Ectodermal cell (in vitro differentiated cells): ENCODE results near the gene C1orf94.

Source experiments
- H3K27ac ChIP-seq: 2 replicates; pipeline ENCODE4 v1.7.0; 2013; ENCODE audit warnings: mild to moderate bottlenecking, low read depth, low read length; ENCODE audit not compliant: insufficient read depth, poor library complexity, severe bottlenecking
- H3K27me3 ChIP-seq: 2 replicates; pipeline ENCODE4 v1.7.0; 2013; ENCODE audit warnings: mild to moderate bottlenecking, low read length; ENCODE audit not compliant: insufficient read depth, control insufficient read depth, poor library complexity, severe bottlenecking
- H3K36me3 ChIP-seq: one replicate; pipeline ENCODE4 v1.7.0; 2013; ENCODE audit warnings: low read length; ENCODE audit not compliant: control insufficient read depth, insufficient read depth
- H3K4me1 ChIP-seq: one replicate; pipeline ENCODE4 v1.7.0; 2013; ENCODE audit warnings: low read length; ENCODE audit not compliant: control insufficient read depth, insufficient read depth
- H3K4me3 ChIP-seq: 2 replicates; pipeline ENCODE4 v1.7.0; 2013; ENCODE audit warnings: low read depth, low read length, control low read depth; ENCODE audit not compliant: insufficient read depth
- H3K9me3 ChIP-seq: 2 replicates; pipeline ENCODE4 v1.7.0; 2013; ENCODE audit warnings: mild to moderate bottlenecking, low read length, moderate library complexity; ENCODE audit not compliant: control insufficient read depth
- WGBS, 2 experiments: methylation state at CpG; one replicate each; pipeline ENCODE4 v1.1.7; 2013; ENCODE audit warnings: missing lambda C conversion rate in 2 of 2; 5-methylcytosine and 5-hydroxymethylcytosine counted together

The C1orf94 gene

DNA sequence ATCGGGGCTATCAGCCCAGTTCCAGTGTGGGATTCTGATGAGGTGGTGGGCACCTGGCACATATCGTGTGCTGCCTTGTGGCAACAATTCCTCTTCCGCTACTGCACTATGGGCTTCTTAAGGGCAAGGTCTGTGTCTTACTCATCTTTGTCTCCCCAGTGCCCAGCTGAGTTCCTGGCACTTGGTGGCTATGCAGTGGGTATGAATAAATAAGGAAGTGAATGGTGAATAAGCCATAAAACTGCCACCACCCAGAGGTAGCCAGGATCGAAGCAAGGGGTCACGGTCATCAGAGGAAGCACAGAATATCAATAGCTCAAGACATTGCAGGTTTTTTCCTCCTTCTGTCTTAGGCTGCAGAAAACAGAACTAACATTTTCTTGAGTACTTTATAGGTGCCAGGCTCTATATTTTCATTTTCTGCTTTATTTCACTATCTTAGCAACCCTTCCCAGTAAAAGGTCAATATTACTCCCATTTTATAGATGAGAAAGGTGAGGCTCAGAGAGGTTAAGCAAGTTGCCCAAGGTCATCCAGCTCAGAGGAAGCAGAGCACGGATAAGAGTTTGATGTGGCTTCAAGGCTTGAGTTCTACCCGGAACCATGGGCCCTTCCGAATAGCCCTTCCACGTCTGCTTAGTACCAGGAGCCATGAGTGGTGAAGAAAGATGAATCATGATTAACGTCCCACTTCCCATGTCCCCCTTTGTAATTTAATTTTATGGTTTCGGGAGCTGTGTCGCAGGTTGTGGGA is 10.2 kb downstream of the C1orf94 start:
- H3K4me3 ChIP-seq = no peak overlapping the region
- no peaks in the 10 kb centered on the region for H3K27me3 ChIP-seq
- H3K4me1 ChIP-seq = no peaks in the 10 kb centered on the region
- no peak overlapping the region for H3K27ac ChIP-seq
- 89 to 90% methylated on average over 12 of the region's 12 CpGs for WGBS, 2 experiments
- H3K36me3 ChIP-seq = no peaks in the 10 kb centered on the region
- H3K9me3 ChIP-seq = no peaks in the 10 kb centered on the region

DNA sequence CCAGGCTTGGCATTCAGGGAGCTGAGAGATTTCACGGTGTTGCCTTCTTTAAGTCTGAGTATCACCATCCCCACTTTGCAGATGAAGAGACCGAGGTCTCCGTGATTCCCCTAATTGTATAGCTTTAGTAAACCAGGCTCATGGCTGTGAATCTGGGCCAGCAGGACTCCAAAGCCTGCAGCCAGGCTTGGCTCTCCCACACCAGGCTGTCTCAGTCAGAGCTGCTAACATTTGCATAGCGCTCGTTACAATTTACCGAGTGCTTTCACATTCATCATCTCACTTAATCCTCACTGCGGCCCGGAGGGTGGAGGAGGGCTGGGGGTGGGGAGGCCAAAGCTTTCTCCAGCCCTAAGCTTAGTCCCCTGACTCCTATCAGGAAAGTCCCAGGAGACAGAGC is 11.7 kb downstream of the C1orf94 start:
- no peaks in the 10 kb centered on the region for H3K27me3 ChIP-seq
- H3K27ac ChIP-seq = no peak overlapping the region
- no peak overlapping the region for H3K4me3 ChIP-seq
- peaks cover 1% of the 10 kb centered on the region for H3K4me1 ChIP-seq
- WGBS, 2 experiments = 3 to 7% methylated on average over 8 of the region's 8 CpGs
- no peaks in the 10 kb centered on the region for H3K36me3 ChIP-seq
- no peaks in the 10 kb centered on the region for H3K9me3 ChIP-seq

DNA sequence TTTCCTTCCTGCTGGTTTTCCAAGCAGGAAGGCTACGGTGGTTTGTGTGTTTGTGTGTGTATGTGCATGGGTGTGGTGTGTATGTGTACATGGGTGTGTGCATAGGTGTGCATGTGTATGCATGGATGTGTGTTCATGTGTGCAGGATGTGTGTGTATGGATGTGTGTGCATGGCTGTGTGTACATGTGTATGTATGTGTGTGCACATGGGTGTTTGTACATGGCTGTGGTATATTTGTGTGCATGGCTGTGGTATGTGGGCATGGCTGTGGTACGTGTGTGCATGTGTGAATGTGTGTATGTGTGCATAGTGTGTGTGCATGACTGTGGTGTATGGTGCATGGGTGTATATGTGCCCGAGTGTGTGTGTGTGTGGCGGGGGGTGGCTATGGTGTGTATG is 12.3 kb downstream of the C1orf94 start:
- WGBS, 2 experiments = 77 to 79% methylated on average over 4 of the region's 4 CpGs
- Histone ChIP-seq H3K4me1 (peaks cover 6% of the 10 kb centered on the region), H3K4me3 (no peak overlapping the region), H3K27me3 (no peaks in the 10 kb centered on the region), H3K27ac (no peak overlapping the region), H3K36me3 (no peaks in the 10 kb centered on the region), H3K9me3 (no peaks in the 10 kb centered on the region)

DNA sequence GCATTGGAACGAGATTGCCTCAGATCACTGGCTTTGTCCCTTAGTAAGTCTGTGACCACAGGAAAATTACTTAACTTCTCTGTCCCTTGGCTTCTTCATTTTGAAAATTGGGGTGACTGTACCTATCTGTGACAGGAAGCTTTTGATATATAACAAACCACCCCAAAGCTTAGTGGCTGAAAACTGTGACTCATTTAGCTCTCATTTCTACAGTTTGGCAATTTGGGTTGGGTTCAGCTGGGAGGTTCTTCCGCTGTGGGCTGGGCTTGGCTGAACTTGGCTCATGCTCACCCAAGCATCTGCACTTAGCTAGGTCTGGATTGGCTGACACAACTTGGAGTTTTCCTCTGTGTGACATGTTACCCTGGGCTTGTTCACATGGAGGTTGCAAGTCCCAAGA is 14.0 kb downstream of the C1orf94 start:
- Histone ChIP-seq H3K4me3 (no peak overlapping the region), H3K4me1 (peaks cover 6% of the 10 kb centered on the region), H3K36me3 (no peaks in the 10 kb centered on the region), H3K9me3 (no peaks in the 10 kb centered on the region), H3K27ac (no peak overlapping the region), H3K27me3 (no peaks in the 10 kb centered on the region)
- 94% methylated on average over 2 of the region's 2 CpGs for WGBS, 2 experiments

DNA sequence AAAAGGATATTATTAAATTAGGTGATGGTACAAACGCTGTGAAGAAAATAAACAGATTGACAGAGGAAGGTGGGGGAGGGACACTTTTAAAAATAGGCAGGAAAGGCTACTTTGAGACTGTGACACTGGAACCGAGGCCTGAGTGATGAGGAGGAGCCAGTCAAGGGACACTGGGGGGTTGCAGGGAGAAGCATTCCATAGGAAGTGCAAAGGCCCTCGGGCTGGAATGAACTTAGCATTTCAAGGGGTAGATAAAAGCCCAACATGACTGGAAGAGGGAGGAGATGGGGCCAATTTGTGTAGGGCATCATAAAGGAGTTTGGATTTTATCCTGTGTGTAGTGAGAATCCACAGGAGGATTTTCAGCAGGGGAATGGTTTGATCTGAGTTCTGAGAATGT is 15.9 kb downstream of the C1orf94 start:
- H3K9me3 ChIP-seq = no peaks in the 10 kb centered on the region
- no peak overlapping the region for H3K27ac ChIP-seq
- peaks cover 6% of the 10 kb centered on the region for H3K4me1 ChIP-seq
- no peaks in the 10 kb centered on the region for H3K36me3 ChIP-seq
- no peak overlapping the region for H3K4me3 ChIP-seq
- 56 to 60% methylated on average over 3 of the region's 3 CpGs for WGBS, 2 experiments
- H3K27me3 ChIP-seq = no peaks in the 10 kb centered on the region

DNA sequence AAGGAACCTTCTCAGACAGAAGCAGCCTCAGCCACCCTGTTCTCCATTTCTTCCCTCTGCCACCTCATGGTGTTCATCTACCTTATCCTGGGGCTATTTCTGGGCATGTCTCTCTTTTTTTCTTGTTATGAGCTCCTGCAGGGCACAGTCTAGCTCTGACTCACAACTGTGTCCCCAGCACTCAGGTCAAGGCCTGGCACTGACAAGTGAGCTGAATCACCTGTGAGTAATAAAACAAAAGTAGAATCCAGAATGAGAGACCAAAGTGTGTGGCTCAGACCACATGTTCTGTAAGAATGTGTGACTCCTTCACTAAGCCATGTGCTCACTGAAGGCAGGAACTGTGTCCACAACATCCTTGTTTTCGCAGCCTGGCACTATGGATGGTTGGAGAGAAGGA is 23.2 kb downstream of the C1orf94 start:
- no peaks in the 10 kb centered on the region for H3K27me3 ChIP-seq
- WGBS, 2 experiments = 92 to 96% methylated on average over 1 of the region's 1 CpG

DNA sequence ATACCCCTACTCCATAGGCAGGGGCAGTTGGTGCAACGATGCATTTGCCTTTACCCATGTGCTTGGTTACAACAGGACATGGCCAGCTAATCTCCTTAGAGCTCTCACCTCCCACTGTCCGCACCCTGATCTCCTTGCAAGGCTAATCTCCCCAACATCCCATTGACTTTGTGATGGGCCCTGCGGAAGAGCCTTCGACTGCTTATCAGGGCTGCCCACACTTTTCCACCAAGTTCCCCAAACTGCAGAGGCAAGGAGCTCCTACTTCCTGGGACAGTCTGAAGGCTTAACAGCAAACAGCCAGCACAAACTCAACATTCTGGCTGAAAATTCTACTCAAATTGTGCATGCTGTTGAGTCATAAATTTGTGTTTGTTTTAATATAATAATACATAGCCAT is 36.0 kb downstream of the C1orf94 start:
- H3K36me3 ChIP-seq = no peaks in the 10 kb centered on the region
- 92 to 94% methylated on average over 4 of the region's 4 CpGs for WGBS, 2 experiments
- H3K4me1 ChIP-seq = peaks cover 9% of the 10 kb centered on the region
- H3K4me3 ChIP-seq = no peak overlapping the region
- H3K27me3 ChIP-seq = no peaks in the 10 kb centered on the region
- no peaks in the 10 kb centered on the region for H3K9me3 ChIP-seq
- H3K27ac ChIP-seq = no peak overlapping the region

More for the DNA sequence above, 23.2 kb downstream of the C1orf94 start:
- Histone ChIP-seq H3K4me1 (no peaks in the 10 kb centered on the region), H3K36me3 (no peaks in the 10 kb centered on the region), H3K4me3 (no peak overlapping the region), H3K9me3 (no peaks in the 10 kb centered on the region), H3K27ac (no peak overlapping the region)

DNA sequence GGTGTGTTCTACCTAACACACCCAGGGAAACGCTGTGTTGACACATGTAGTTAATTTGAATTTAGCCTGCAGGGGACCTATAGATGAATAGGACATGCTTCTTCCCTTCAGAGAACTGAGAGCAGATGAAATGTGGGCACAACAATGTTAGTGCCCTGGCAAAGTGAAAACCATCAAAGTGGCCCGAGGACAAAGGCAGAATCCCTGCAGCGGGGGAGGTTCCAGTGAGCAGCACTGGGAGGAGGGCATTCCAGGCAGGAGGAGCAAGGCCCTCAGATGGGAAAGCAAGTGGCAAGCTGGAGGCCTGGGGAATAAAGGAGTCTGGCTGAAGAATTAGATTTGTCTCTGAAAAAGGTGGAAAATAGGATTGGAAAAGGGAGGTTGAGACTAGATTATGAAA is 37.2 kb downstream of the C1orf94 start:
- Histone ChIP-seq H3K4me3 (no peak overlapping the region), H3K27ac (no peak overlapping the region), H3K4me1 (peaks cover 9% of the 10 kb centered on the region), H3K27me3 (no peaks in the 10 kb centered on the region), H3K9me3 (no peaks in the 10 kb centered on the region), H3K36me3 (no peaks in the 10 kb centered on the region)
- WGBS, 2 experiments = 23 to 44% methylated on average over 3 of the region's 3 CpGs

DNA sequence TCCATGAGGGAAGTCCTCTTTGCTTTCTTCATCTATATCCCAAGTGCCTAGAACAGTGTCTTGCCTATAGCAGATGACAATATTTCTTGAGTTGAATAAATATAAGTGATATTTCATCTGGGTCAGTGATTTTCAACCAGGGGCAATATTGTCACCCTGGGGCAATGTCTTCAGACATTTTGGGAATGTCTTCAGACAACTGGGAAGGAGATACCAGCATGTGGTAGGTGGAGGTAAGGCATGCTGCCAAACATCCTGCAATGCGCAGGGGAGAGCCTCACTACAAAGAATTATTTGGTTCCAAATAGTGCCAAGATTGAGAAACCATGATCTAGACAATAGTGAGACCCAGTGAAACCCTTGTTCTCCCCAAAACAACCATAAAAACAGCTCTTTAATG is 54.7 kb downstream of the C1orf94 start:
- 79 to 94% methylated on average over 1 of the region's 1 CpG for WGBS, 2 experiments
- Histone ChIP-seq H3K4me1 (no peaks in the 10 kb centered on the region), H3K4me3 (no peak overlapping the region), H3K9me3 (no peaks in the 10 kb centered on the region), H3K36me3 (no peaks in the 10 kb centered on the region), H3K27me3 (no peaks in the 10 kb centered on the region), H3K27ac (no peak overlapping the region)

DNA sequence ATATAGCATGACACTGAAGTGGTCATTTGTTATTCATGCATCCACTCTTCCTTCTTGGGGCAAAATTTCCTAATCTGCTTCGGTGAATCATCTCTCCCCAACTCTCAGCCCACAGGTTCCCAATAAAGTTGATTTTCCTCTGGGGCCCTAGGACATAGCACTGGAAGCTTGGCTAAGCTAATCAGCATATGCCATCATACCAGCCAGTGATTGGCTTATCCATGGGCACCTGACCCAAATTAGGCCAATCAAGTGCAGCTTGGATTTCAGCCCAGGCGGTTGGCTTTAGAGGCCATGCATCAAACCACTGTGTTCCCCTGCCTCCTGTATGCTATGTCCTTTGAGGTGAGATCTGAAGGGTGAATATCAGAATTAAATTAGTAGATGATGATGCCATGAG is 58.9 kb downstream of the C1orf94 start:
- H3K27ac ChIP-seq = no peak overlapping the region
- H3K36me3 ChIP-seq = no peaks in the 10 kb centered on the region
- no peaks in the 10 kb centered on the region for H3K4me1 ChIP-seq
- WGBS, 2 experiments = 93 to 94% methylated on average over 2 of the region's 2 CpGs
- no peaks in the 10 kb centered on the region for H3K9me3 ChIP-seq
- H3K4me3 ChIP-seq = no peak overlapping the region
- H3K27me3 ChIP-seq = no peaks in the 10 kb centered on the region

DNA sequence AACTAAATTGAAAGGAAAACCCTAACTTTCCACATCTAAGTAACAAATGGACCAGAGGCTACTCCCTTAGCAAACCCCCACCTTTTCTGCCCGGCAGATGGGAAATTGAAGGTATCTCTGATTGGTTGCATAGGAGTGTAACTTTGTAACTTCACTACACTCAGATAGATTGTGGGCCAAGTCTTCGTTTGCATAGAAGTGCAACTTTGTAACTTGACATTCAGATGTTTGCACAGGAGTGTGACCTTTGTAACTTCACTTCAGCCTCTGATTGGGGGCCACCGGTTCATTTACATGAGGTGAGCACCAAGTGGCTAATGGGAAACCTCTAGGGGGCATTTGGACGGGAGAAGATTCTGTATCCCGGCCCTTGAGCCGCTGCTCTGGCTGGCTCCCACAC is 59.4 kb downstream of the C1orf94 start:
- Histone ChIP-seq H3K27me3 (no peaks in the 10 kb centered on the region), H3K4me3 (no peak overlapping the region), H3K4me1 (no peaks in the 10 kb centered on the region), H3K36me3 (no peaks in the 10 kb centered on the region), H3K27ac (no peak overlapping the region), H3K9me3 (no peaks in the 10 kb centered on the region)
- 87 to 94% methylated on average over 6 of the region's 6 CpGs for WGBS, 2 experiments
